Ishikawa (cell line): ENCODE results near the gene LRRC56.

Source experiments
- CEBPB ChIP-seq: IDR thresholded peaks from 2 replicates; pipeline ENCODE4 v1.6.1; 2012
- CREB1 ChIP-seq: IDR thresholded peaks from 2 replicates; pipeline ENCODE4 v1.6.1; 2012; ENCODE audit warnings: low read depth
- EGR1 ChIP-seq: IDR thresholded peaks from 2 replicates; pipeline ENCODE4 v1.6.1; 2012
- EP300 ChIP-seq: IDR thresholded peaks from 2 replicates; pipeline ENCODE4 v1.6.1; 2012; ENCODE audit warnings: borderline replicate concordance
- FOXM1 ChIP-seq: IDR thresholded peaks from 2 replicates; pipeline ENCODE4 v1.6.1; 2012; ENCODE audit warnings: low read depth, borderline replicate concordance
- MAX ChIP-seq: IDR thresholded peaks from 2 replicates; pipeline ENCODE4 v1.6.1; 2012
- NFIC ChIP-seq: IDR thresholded peaks from 2 replicates; pipeline ENCODE4 v1.6.1; 2012
- RAD21 ChIP-seq: IDR thresholded peaks from 2 replicates; pipeline ENCODE4 v1.6.1; 2012; ENCODE audit warnings: low read depth
- REST ChIP-seq: IDR thresholded peaks from 2 replicates; pipeline ENCODE4 v1.6.1; 2012; ENCODE audit warnings: low read depth, mild to moderate bottlenecking
- TAF1 ChIP-seq: IDR thresholded peaks from 2 replicates; pipeline ENCODE4 v1.6.1; 2012; ENCODE audit warnings: low read depth, mild to moderate bottlenecking
- TCF12 ChIP-seq: IDR thresholded peaks from 2 replicates; pipeline ENCODE4 v1.6.1; 2012; ENCODE audit warnings: low read depth
- TEAD4 ChIP-seq: IDR thresholded peaks from 2 replicates; pipeline ENCODE4 v1.6.1; 2012
- USF1 ChIP-seq: IDR thresholded peaks from 2 replicates; pipeline ENCODE4 v1.6.1; 2012
- YY1 ChIP-seq: IDR thresholded peaks from 2 replicates; pipeline ENCODE4 v1.6.1; 2012; ENCODE audit warnings: low read depth
- ZBTB7A ChIP-seq: IDR thresholded peaks from 2 replicates; pipeline ENCODE4 v1.6.1; 2012; ENCODE audit warnings: low read depth

LRRC56 gene

GRCh38 chr11:507727-508515 is 29.4 kb upstream of the LRRC56 start:
- TF ChIP-seq EGR1 (no peak), ZBTB7A (no peak), TEAD4 (no peak), RAD21 (no peak), CREB1 (no peak)

GRCh38 chr11:508956-509355 is 28.4 kb upstream of the LRRC56 start:
- no peak for TF ChIP-seq NFIC
- no peak for TF ChIP-seq USF1
- no peak for TF ChIP-seq EGR1
- no peak for TF ChIP-seq CREB1
- no peak for TF ChIP-seq REST
- no peak for TF ChIP-seq TCF12
- no peak for TF ChIP-seq MAX
- no peak for TF ChIP-seq TAF1
- TF ChIP-seq CEBPB: no peak
- no peak for TF ChIP-seq RAD21
- no peak for TF ChIP-seq EP300
- TF ChIP-seq YY1: no peak
- no peak for TF ChIP-seq FOXM1
- TF ChIP-seq ZBTB7A: no peak
- no peak for TF ChIP-seq TEAD4

- TF ChIP-seq EGR1 (no peak), CREB1 (no peak), RAD21 (no peak), FOXM1 (no peak), YY1 (no peak), ZBTB7A (no peak), TCF12 (no peak)
Observed at GRCh38 chr11:512761-513595, 24.3 kb upstream of the LRRC56 start.

GRCh38 chr11:514606-515005 is 22.7 kb upstream of the LRRC56 start:
- TF ChIP-seq CREB1 (no peak), TAF1 (no peak), ZBTB7A (no peak), REST (no peak), FOXM1 (no peak), NFIC (no peak), EGR1 (no peak), YY1 (no peak), MAX (no peak), TCF12 (no peak), CEBPB (no peak), TEAD4 (no peak), EP300 (no peak), USF1 (no peak), RAD21 (no peak)

- TF ChIP-seq MAX: no peak
- no peak for TF ChIP-seq REST
- no peak for TF ChIP-seq RAD21
- no peak for TF ChIP-seq CEBPB
- no peak for TF ChIP-seq NFIC
- no peak for TF ChIP-seq EP300
Observed at GRCh38 chr11:515131-515530, 22.2 kb upstream of the LRRC56 start.
